ENCODE measurements around the gene PIH1D1. TPM values are rescaled to one million over a fixed set of nuclear protein-coding genes. Genes with fewer than 3 reads are reported as not detected.
"Not testable (repeated sequence)": the region's sequence is repeated elsewhere in the genome, so short reads cannot be mapped to it uniquely, and the experiment has no call there.

The PIH1D1 gene
- total RNA-seq, 1 experiment from 2014 or later, result 148 TPM

- in situ Hi-C loops (cut with HindIII; ENCODE audit: low sequenced_read_pairs); DNase-seq (ENCODE audit: low spot score): not testable (repeated sequence)
Observed at GRCh38 chr19:49461130-49461529, 9.5 kb upstream of the PIH1D1 start.

GRCh38 chr19:49459388-49459787 is 7.8 kb upstream of the PIH1D1 start:
- in situ Hi-C loops (cut with HindIII; ENCODE audit: low sequenced_read_pairs), result no loop called here
- no peak for DNase-seq (ENCODE audit: low spot score)

- in situ Hi-C loops (cut with HindIII; ENCODE audit: low sequenced_read_pairs), result no loop called here
- DNase-seq (ENCODE audit: low spot score), result no peak
Observed at GRCh38 chr19:49458567-49458903, 6.9 kb upstream of the PIH1D1 start.

- DNase-seq (ENCODE audit: low spot score), result no peak
Observed at GRCh38 chr19:49456326-49456725, 4.7 kb upstream of the PIH1D1 start.

GRCh38 chr19:49455773-49456172 is 4.2 kb upstream of the PIH1D1 start:
- in situ Hi-C loops (cut with HindIII; ENCODE audit: low sequenced_read_pairs), result no loop called here

More at GRCh38 chr19:49456326-49456725, 4.7 kb upstream of the PIH1D1 start:
- in situ Hi-C loops (cut with HindIII; ENCODE audit: low sequenced_read_pairs), result no loop called here

GRCh38 chr19:49453757-49454240 is 2.2 kb upstream of the PIH1D1 start:
- no peak for DNase-seq (ENCODE audit: low spot score)
- in situ Hi-C loops (cut with HindIII; ENCODE audit: low sequenced_read_pairs), result no loop called here

More at GRCh38 chr19:49455773-49456172, 4.2 kb upstream of the PIH1D1 start:
- no peak for DNase-seq (ENCODE audit: low spot score)

- DNase-seq (ENCODE audit: low spot score), result peak; percentile 98
Observed at GRCh38 chr19:49453013-49453756, 1.6 kb upstream of the PIH1D1 start, which contains the start of gene ALDH16A1. Gene ALDH16A1 (plus strand): TSS chr19:49453225. CDS start chr19:49453332, 107 bp downstream.

GRCh38 chr19:49450405-49450804 is 1.2 kb downstream of the PIH1D1 start:
- no peak for DNase-seq (ENCODE audit: low spot score)
- in situ Hi-C loops (cut with HindIII; ENCODE audit: low sequenced_read_pairs), result no loop called here

More at GRCh38 chr19:49453013-49453756, 1.6 kb upstream of the PIH1D1 start, which contains the start of gene ALDH16A1:
- in situ Hi-C loops (cut with HindIII; ENCODE audit: low sequenced_read_pairs), result no loop called here

- DNase-seq (ENCODE audit: low spot score), result no peak
- in situ Hi-C loops (cut with HindIII; ENCODE audit: low sequenced_read_pairs), result no loop called here
Observed at GRCh38 chr19:49448432-49448786, 3.2 kb downstream of the PIH1D1 start.

- DNase-seq (ENCODE audit: low spot score), result no peak
- in situ Hi-C loops (cut with HindIII; ENCODE audit: low sequenced_read_pairs), result no loop called here
Observed at GRCh38 chr19:49447485-49448431, 3.9 kb downstream of the PIH1D1 start.

- DNase-seq (ENCODE audit: low spot score), result no peak
- in situ Hi-C loops (cut with HindIII; ENCODE audit: low sequenced_read_pairs), result no loop called here
Observed at GRCh38 chr19:49445997-49446396, 5.6 kb downstream of the PIH1D1 start.

- in situ Hi-C loops (cut with HindIII; ENCODE audit: low sequenced_read_pairs); DNase-seq (ENCODE audit: low spot score): not testable (repeated sequence)
Observed at GRCh38 chr19:49444100-49444700, 7.4 kb downstream of the PIH1D1 start.

GRCh38 chr19:49443366-49444099 is 8.1 kb downstream of the PIH1D1 start:
- in situ Hi-C loops (cut with HindIII; ENCODE audit: low sequenced_read_pairs), result no loop called here

GRCh38 chr19:49442771-49443365 is 8.7 kb downstream of the PIH1D1 start:
- peak; percentile 86 for DNase-seq (ENCODE audit: low spot score)
- in situ Hi-C loops (cut with HindIII; ENCODE audit: low sequenced_read_pairs), result no loop called here

More at GRCh38 chr19:49443366-49444099, 8.1 kb downstream of the PIH1D1 start:
- peak; percentile 100 for DNase-seq (ENCODE audit: low spot score)

- peak; percentile 87 for DNase-seq (ENCODE audit: low spot score)
- in situ Hi-C loops (cut with HindIII; ENCODE audit: low sequenced_read_pairs), result no loop called here
Observed at GRCh38 chr19:49442354-49442753, 9.3 kb downstream of the PIH1D1 start.

- DNase-seq (ENCODE audit: low spot score), result no peak
- in situ Hi-C loops (cut with HindIII; ENCODE audit: low sequenced_read_pairs), result no loop called here
Observed at GRCh38 chr19:49441960-49442350, 9.7 kb downstream of the PIH1D1 start.

GRCh38 chr19:49441210-49441959 is 10.2 kb downstream of the PIH1D1 start, which contains the start of gene SLC17A7:
Gene SLC17A7 (minus strand): TSS chr19:49441527. CDS start chr19:49441379, 148 bp downstream.
- DNase-seq (ENCODE audit: low spot score), result peak; percentile 88
- in situ Hi-C loops (cut with HindIII; ENCODE audit: low sequenced_read_pairs), result no loop called here
